Fibroblast of lung (primary cell): ENCODE measurements around the gene SH3YL1. TPM values are rescaled to one million over a fixed set of nuclear protein-coding genes. Genes with fewer than 3 reads are reported as not detected.

ENCODE experiments used
- DNase-seq, 2 donors: peaks; one replicate each; pipeline versions ENCODE4 v3.0.0 to v3.0.0-alpha.2; 2010; ENCODE audit warnings: low read depth in 2 of 2
- H2AFZ ChIP-seq: 2 replicates; pipeline ENCODE4 v1.5.1; 2012; ENCODE audit warnings: low read length, control low read depth, inconsistent platforms
- H3K27ac ChIP-seq: 2 replicates; pipeline ENCODE4 v1.5.1; 2011; ENCODE audit warnings: low read length, control low read depth; ENCODE audit not compliant: insufficient read depth
- H3K27me3 ChIP-seq: 2 replicates; pipeline ENCODE4 v1.5.1; 2011; ENCODE audit warnings: mild to moderate bottlenecking, low read length; ENCODE audit not compliant: control insufficient read depth, insufficient read depth
- H3K36me3 ChIP-seq: 2 replicates; pipeline ENCODE4 v1.5.1; 2011; ENCODE audit warnings: low read length; ENCODE audit not compliant: control insufficient read depth, insufficient read depth
- H3K4me1 ChIP-seq: 2 replicates; pipeline ENCODE4 v1.5.1; 2011; ENCODE audit warnings: low read length; ENCODE audit not compliant: control insufficient read depth, insufficient read depth; ENCODE audit errors: extremely low read depth
- H3K4me2 ChIP-seq: 2 replicates; pipeline ENCODE4 v1.5.1; 2011; ENCODE audit warnings: low read length, control low read depth; ENCODE audit not compliant: insufficient read depth; ENCODE audit errors: extremely low read depth
- H3K4me3 ChIP-seq, 4 experiments: fragments of 200-600 bp in 1 of 4; sonication (generic) in 1 of 4; replicated peaks in 1 of 4; 2 replicates each; pipeline ENCODE4 v1.5.1; 2011 to 2016; ENCODE audit warnings: low read length in 4 of 4, low read depth in 3 of 4, mild to moderate bottlenecking in 3 of 4, control low read depth in 2 of 4, inconsistent platforms in 1 of 4, mixed read lengths in 1 of 4; ENCODE audit not compliant: insufficient read depth in 1 of 4; ENCODE audit errors: control extremely low read depth in 1 of 4
- H3K79me2 ChIP-seq: 2 replicates; pipeline ENCODE4 v1.5.1; 2012; ENCODE audit warnings: mild to moderate bottlenecking, low read length, inconsistent platforms; ENCODE audit not compliant: control insufficient read depth, insufficient read depth
- H3K9ac ChIP-seq: 2 replicates; pipeline ENCODE4 v1.5.1; 2011; ENCODE audit warnings: mild to moderate bottlenecking, low read length, control low read depth; ENCODE audit not compliant: insufficient read depth
- H3K9me3 ChIP-seq: 2 replicates; pipeline ENCODE4 v1.5.1; 2012; ENCODE audit warnings: low read depth, low read length; ENCODE audit not compliant: control insufficient read depth, insufficient read depth
- H4K20me1 ChIP-seq: 2 replicates; pipeline ENCODE4 v1.5.1; 2011; ENCODE audit warnings: low read length; ENCODE audit not compliant: control insufficient read depth, insufficient read depth; ENCODE audit errors: extremely low read depth
- EZH2 ChIP-seq: IDR thresholded peaks from 2 replicates; pipeline ENCODE4 v1.5.1; 2012; ENCODE audit warnings: low read length, control low read depth, mild to moderate bottlenecking; ENCODE audit errors: missing control alignments
- polyA plus RNA-seq, 2 donors: library from polyadenylated mRNA; depleted of rRNA in 1 of 2; stranded (reverse) in 1 of 2; unstranded in 1 of 2; fragments of >200 nt; gene quantifications; 2 replicates each; pipeline ENCODE4 v1.2.1, GENCODE V29; 2011 to 2012; ENCODE audit warnings: missing spikeins in 1 of 2
- total RNA-seq: library from RNA; depleted of rRNA; stranded (reverse); fragments of >200 nt; gene quantifications from 2 replicates; pipeline ENCODE4 v1.2.1, GENCODE V29; 2014
- TF ChIP-seq, protein P1 (sequence below), 2 donors: IDR thresholded peaks in 1 of 2; conservative IDR thresholded peaks in 1 of 2; 1 replicate in 1 of 2; 2 replicates in 1 of 2; pipeline ENCODE4 v1.5.1; 2011 to 2012; ENCODE audit warnings: low read length in 2 of 2, control low read depth in 1 of 2, inconsistent platforms in 1 of 2, low read depth in 1 of 2, mild to moderate bottlenecking in 1 of 2

Gene SH3YL1
- total and polyA plus RNA-seq, 2 donors (not counting 1 experiment from before 2014, with no cell fraction given): 36.5 to 37.9 TPM

GRCh38 chr2:209470-209869, 54.4 kb downstream of the SH3YL1 start:
- H3K27ac ChIP-seq: no peak overlapping the region
- no peaks in the 10 kb centered on the region for H3K4me1 ChIP-seq
- H3K9me3 ChIP-seq: no peaks in the 10 kb centered on the region
- DNase-seq: no peak
- no peak overlapping the region for H2AFZ ChIP-seq
- no peak overlapping the region for H3K9ac ChIP-seq
- H3K4me2 ChIP-seq: no peak overlapping the region
- H3K79me2 ChIP-seq: no peaks in the 10 kb centered on the region
- H4K20me1 ChIP-seq: no peaks in the 10 kb centered on the region
- H3K36me3 ChIP-seq: no peaks in the 10 kb centered on the region
- H3K27me3 ChIP-seq: no peaks in the 10 kb centered on the region
- H3K4me3 ChIP-seq: no peak overlapping the region
- TF ChIP-seq, protein P1, sequence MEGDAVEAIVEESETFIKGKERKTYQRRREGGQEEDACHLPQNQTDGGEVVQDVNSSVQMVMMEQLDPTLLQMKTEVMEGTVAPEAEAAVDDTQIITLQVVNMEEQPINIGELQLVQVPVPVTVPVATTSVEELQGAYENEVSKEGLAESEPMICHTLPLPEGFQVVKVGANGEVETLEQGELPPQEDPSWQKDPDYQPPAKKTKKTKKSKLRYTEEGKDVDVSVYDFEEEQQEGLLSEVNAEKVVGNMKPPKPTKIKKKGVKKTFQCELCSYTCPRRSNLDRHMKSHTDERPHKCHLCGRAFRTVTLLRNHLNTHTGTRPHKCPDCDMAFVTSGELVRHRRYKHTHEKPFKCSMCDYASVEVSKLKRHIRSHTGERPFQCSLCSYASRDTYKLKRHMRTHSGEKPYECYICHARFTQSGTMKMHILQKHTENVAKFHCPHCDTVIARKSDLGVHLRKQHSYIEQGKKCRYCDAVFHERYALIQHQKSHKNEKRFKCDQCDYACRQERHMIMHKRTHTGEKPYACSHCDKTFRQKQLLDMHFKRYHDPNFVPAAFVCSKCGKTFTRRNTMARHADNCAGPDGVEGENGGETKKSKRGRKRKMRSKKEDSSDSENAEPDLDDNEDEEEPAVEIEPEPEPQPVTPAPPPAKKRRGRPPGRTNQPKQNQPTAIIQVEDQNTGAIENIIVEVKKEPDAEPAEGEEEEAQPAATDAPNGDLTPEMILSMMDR (conservative IDR thresholded peaks at IDR 0.05 in 1 of 2, IDR thresholded peaks at IDR 0.05 in 1 of 2; ENCODE audit: low read depth in 1 of 2, low read length in 2 of 2): no peak
- no peak for TF ChIP-seq EZH2

- DNase-seq: no peak
- Histone ChIP-seq H3K4me1 (no peaks in the 10 kb centered on the region), H3K4me3 (no peak overlapping the region), H3K27ac (no peak overlapping the region), H3K9me3 (no peaks in the 10 kb centered on the region), H4K20me1 (no peaks in the 10 kb centered on the region), H3K36me3 (no peaks in the 10 kb centered on the region), H3K79me2 (no peaks in the 10 kb centered on the region), H3K4me2 (no peak overlapping the region), H2AFZ (no peak overlapping the region), H3K27me3 (no peaks in the 10 kb centered on the region), H3K9ac (no peak overlapping the region)
- TF ChIP-seq, protein P1 (conservative IDR thresholded peaks at IDR 0.05 in 1 of 2, IDR thresholded peaks at IDR 0.05 in 1 of 2; ENCODE audit: low read depth in 1 of 2, low read length in 2 of 2): no peak
- no peak for TF ChIP-seq EZH2
Measured at GRCh38 chr2:208335-208734, 55.5 kb downstream of the SH3YL1 start.

DNA sequence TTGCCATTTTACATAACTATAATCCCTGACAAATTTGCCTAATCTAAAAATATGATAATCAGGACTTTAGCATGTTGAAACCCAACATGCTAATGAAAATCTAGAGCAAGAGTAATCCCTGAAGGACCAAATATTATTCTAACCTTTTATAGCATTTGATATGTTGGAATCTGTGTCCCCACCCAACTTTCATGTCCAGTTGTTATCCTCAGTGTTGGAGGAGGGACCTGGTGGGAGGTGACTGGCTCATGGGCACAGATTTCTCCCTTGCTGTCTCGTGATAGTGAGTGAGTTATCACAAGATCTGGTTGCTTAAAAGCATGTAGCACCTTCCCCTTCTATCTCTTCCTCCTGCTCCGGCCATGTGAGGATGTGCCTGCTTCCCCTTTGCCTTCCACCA, 59.8 kb downstream of the SH3YL1 start:
- TF ChIP-seq EZH2: no peak
- TF ChIP-seq, protein P1 (conservative IDR thresholded peaks at IDR 0.05 in 1 of 2, IDR thresholded peaks at IDR 0.05 in 1 of 2; ENCODE audit: low read depth in 1 of 2, low read length in 2 of 2): no peak
- Histone ChIP-seq H3K9ac (no peak overlapping the region), H4K20me1 (no peaks in the 10 kb centered on the region), H3K4me1 (no peaks in the 10 kb centered on the region), H3K27me3 (no peaks in the 10 kb centered on the region), H3K27ac (no peak overlapping the region), H3K9me3 (no peaks in the 10 kb centered on the region), H2AFZ (no peak overlapping the region), H3K4me3 (no peak overlapping the region), H3K79me2 (no peaks in the 10 kb centered on the region), H3K36me3 (no peaks in the 10 kb centered on the region), H3K4me2 (no peak overlapping the region)
- DNase-seq: no peak
